Lung (tissue), 12 donors: ENCODE results near the gene TCEAL5. TPM values are rescaled to one million over a fixed set of nuclear protein-coding genes. Genes with fewer than 3 reads are reported as not detected.
"Not testable (repeated sequence)": the region's sequence is repeated elsewhere in the genome, so short reads cannot be mapped to it uniquely, and the experiment has no call there.

Source experiments
- ATAC-seq: fragments of 200-7000 bp; cut with Tn5 transposase; one replicate; pipeline ENCODE4 v1.9.1; 2020; ENCODE audit warnings: moderate number of reproducible peaks; ENCODE audit not compliant: insufficient read depth, low FRiP score
- DNase-seq, 3 donors: peaks; one replicate each; pipeline ENCODE4 v3.0.0-alpha.2; 2013 to 2017
- H3K27ac ChIP-seq, 2 donors: one replicate each; pipeline ENCODE4 v1.5.1; 2013; ENCODE audit warnings: mild to moderate bottlenecking in 2 of 2, moderate library complexity in 2 of 2, control low read depth in 1 of 2, inconsistent platforms in 1 of 2, low read depth in 1 of 2, low read length in 1 of 2
- H3K27me3 ChIP-seq, 3 donors: one replicate each; pipeline ENCODE4 v1.5.1; 2013; ENCODE audit warnings: low read length in 2 of 3; ENCODE audit not compliant: control insufficient read depth in 3 of 3, insufficient read depth in 3 of 3
- H3K36me3 ChIP-seq, 4 donors: one replicate each; pipeline ENCODE4 v1.5.1; 2013; ENCODE audit warnings: low read length in 4 of 4, mild to moderate bottlenecking in 1 of 4, moderate library complexity in 1 of 4; ENCODE audit not compliant: control insufficient read depth in 4 of 4, insufficient read depth in 4 of 4
- H3K4me1 ChIP-seq, 5 donors: one replicate each; pipeline ENCODE4 v1.5.1; 2013; ENCODE audit warnings: low read length in 5 of 5, mild to moderate bottlenecking in 2 of 5, moderate library complexity in 1 of 5; ENCODE audit not compliant: control insufficient read depth in 5 of 5, insufficient read depth in 5 of 5
- H3K4me3 ChIP-seq: one replicate; pipeline ENCODE4 v1.5.1; 2013; ENCODE audit warnings: mild to moderate bottlenecking, control low read depth, moderate library complexity
- H3K9ac ChIP-seq, 2 donors: one replicate each; pipeline ENCODE4 v1.5.1; 2013; ENCODE audit warnings: low read length in 2 of 2, control low read depth in 1 of 2; ENCODE audit not compliant: insufficient read depth in 1 of 2
- H3K9me3 ChIP-seq, 4 donors: one replicate each; pipeline ENCODE4 v1.5.1; 2013; ENCODE audit warnings: low read length in 3 of 4, mild to moderate bottlenecking in 1 of 4, moderate library complexity in 1 of 4; ENCODE audit not compliant: control insufficient read depth in 4 of 4, insufficient read depth in 3 of 4
- CTCF ChIP-seq: IDR thresholded peaks from 2 replicates; pipeline ENCODE4 v1.5.1; 2012; ENCODE audit warnings: mild to moderate bottlenecking; ENCODE audit errors: control extremely low read depth, extremely low read depth
- WGBS, 2 donors: extraction: QIAGEN DNeasy Blood & Tissue Kit; methylation state at CpG; one replicate each; pipeline ENCODE4 v1.1.7; 2013; 5-methylcytosine and 5-hydroxymethylcytosine counted together
- polyA plus RNA-seq, 2 donors: library from polyadenylated mRNA; stranded (reverse); fragments of 200-250 nt; gene quantifications; one replicate each; pipeline ENCODE4 v1.2.1, GENCODE V29; 2013
- total RNA-seq, 2 donors: library from RNA; depleted of rRNA in 1 of 2; stranded (reverse); fragments of >200 nt in 1 of 2; gene quantifications; one replicate each; pipeline ENCODE4 v1.2.1, GENCODE V29; 2014 to 2021
- donor health status: control.
- donor health status: control.
- donor health status: Bipolar disorder and iron deficiency.
- donor health status: healthy.
- donor health status: DM: yes; HTN: yes; CAD: no.

TCEAL5 gene
- total and polyA plus RNA-seq, 4 donors: 0.03 to 0.28 (median 0.12) TPM; not detected in 1

GRCh38 chrX:103240155-103240554 is 36.4 kb downstream of the TCEAL5 start:
- TF ChIP-seq CTCF: no peak
- no peaks in the 10 kb centered on the region for H3K36me3 ChIP-seq
- no peaks in the 10 kb centered on the region for H3K9me3 ChIP-seq
- no peak overlapping the region for H3K9ac ChIP-seq
- H3K27me3 ChIP-seq: peaks cover 0 to 19% (median 6%) of the 10 kb centered on the region in 3 donors
- ATAC-seq: no peak
- DNase-seq: no peak
- H3K4me1 ChIP-seq: no peaks in the 10 kb centered on the region
- H3K4me3 ChIP-seq: no peak overlapping the region
- no peak overlapping the region for H3K27ac ChIP-seq

GRCh38 chrX:103236296-103236695 is 40.3 kb downstream of the TCEAL5 start:
- 78 to 100% methylated on average over 1 of the region's 1 CpG for WGBS, 2 donors
- Histone ChIP-seq H3K27ac (no peak overlapping the region), H3K36me3 (no peaks in the 10 kb centered on the region), H3K4me1 (no peaks in the 10 kb centered on the region), H3K9me3 (no peaks in the 10 kb centered on the region), H3K9ac (no peak overlapping the region), H3K4me3 (no peak overlapping the region), H3K27me3 (peaks cover 0 to 30% (median 2%) of the 10 kb centered on the region in 3 donors)
- ATAC-seq: no peak
- no peak for DNase-seq
- no peak for TF ChIP-seq CTCF

- not testable (repeated sequence) for H3K9ac ChIP-seq, H3K4me1 ChIP-seq, H3K4me3 ChIP-seq, H3K27ac ChIP-seq, DNase-seq, ATAC-seq, H3K36me3 ChIP-seq, H3K9me3 ChIP-seq
- H3K27me3 ChIP-seq: peaks cover 0 to 30% (median 4%) of the 10 kb centered on the region in 3 donors
- 64 to 75% methylated on average over 2 of the region's 2 CpGs for WGBS, 2 donors
These were observed 40.9 kb downstream of the TCEAL5 start for GRCh38 chrX:103235608-103236007.

- DNase-seq (no peak), ATAC-seq (no peak)
- H3K9ac ChIP-seq: no peak overlapping the region
- no peak for TF ChIP-seq CTCF
- no peak overlapping the region for H3K27ac ChIP-seq
- H3K4me3 ChIP-seq: no peak overlapping the region
- H3K9me3 ChIP-seq: no peaks in the 10 kb centered on the region
- peaks cover 0 to 33% (median 8%) of the 10 kb centered on the region in 3 donors for H3K27me3 ChIP-seq
- WGBS, 2 donors: 59 to 93% methylated on average over 1 of the region's 1 CpG
- H3K36me3 ChIP-seq: no peaks in the 10 kb centered on the region
- no peaks in the 10 kb centered on the region for H3K4me1 ChIP-seq
These were observed 41.7 kb downstream of the TCEAL5 start for GRCh38 chrX:103234869-103235268.
